Measurements from ENCODE around the gene PADI3. TPM values are rescaled to one million over a fixed set of nuclear protein-coding genes. Genes with fewer than 3 reads are reported as not detected.

PADI3 gene
- total and polyA plus RNA-seq, 2 of the 4 experiments (the other 2 are of a cell fraction), result not detected

DNA sequence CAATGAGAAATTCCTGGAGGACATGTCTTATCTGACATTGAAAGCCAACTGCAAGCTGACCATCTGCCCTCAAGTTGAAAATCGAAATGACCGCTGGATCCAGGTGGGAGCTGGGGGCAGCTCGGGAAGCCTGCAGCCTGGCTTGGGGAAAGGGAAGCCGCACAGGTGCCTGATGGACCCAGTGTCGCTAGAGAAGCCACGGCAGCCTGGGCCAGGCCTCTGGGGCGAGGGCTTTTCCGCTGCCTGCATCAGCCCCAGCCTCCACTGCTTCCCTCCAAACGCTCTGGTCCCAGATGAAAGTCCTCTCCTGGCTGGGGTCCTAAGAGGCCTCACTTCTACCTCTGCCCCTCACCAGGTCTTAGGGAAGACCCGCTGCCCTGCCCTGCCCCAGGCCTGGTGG lies 18.8 kb upstream of the PADI3 start:
- in situ Hi-C loops (cut with MboI; ENCODE audit: low sequenced_read_pairs), result loop anchor here (5.0 kb wide), 1 partner anchor 173 kb away; no protein-coding TSS in a partner anchor
- H3K79me1 ChIP-seq (ENCODE audit: low read depth in 1 of 2, low read length in 2 of 2), result no peaks in the 10 kb centered on the region
- H3K27me3 ChIP-seq (ENCODE audit: control insufficient read depth, insufficient read depth, low read length), result peaks cover under 1% of the 10 kb centered on the region; the same call in 1 of the 2 replicates
- 0 out of 2 replicates have a peak overlapping the region, but pooled peaks have one; percentile 9 for H2AK5ac ChIP-seq (ENCODE audit: low read depth, low read length)
- no peak overlapping the region for H2AK9ac ChIP-seq (replicated peaks; ENCODE audit: low read depth, low read length, poor library complexity)
- no peak overlapping the region for H3K18ac ChIP-seq (ENCODE audit: low read depth, low read length)
- H2BK20ac ChIP-seq (ENCODE audit: low read depth, low read length), result no peak overlapping the region
- DNase-seq (no peak), ATAC-seq (ENCODE audit: low read depth) (no peak)
- TF ChIP-seq NFE2L2 (IDR thresholded peaks at IDR 0.05; ENCODE audit: low read depth, low read length), result no peak
- no peak for TF ChIP-seq RAD21 (IDR thresholded peaks at IDR 0.05; ENCODE audit: low read length)
- no peak for TF ChIP-seq MAZ (IDR thresholded peaks at IDR 0.05; ENCODE audit: borderline replicate concordance, low read depth, low read length)
- no peak for TF ChIP-seq FOS (IDR thresholded peaks at IDR 0.05; ENCODE audit: low read depth, low read length)
- TF ChIP-seq POLR2A (IDR thresholded peaks at IDR 0.05; ENCODE audit: low read depth, low read length), result no peak
- intact Hi-C loops (cut with micrococcal nuclease), result no loop called here
- dilution Hi-C loops (cut with HindIII; ENCODE audit: low sequenced_read_pairs, unreplicated experiment), result no loop called here
- H3K23ac ChIP-seq (ENCODE audit: low read depth, low read length), result no peak overlapping the region
- no peak overlapping the region for H2BK15ac ChIP-seq (ENCODE audit: low read depth, low read length)
- H3K9me3 ChIP-seq (ENCODE audit: control insufficient read depth, insufficient read depth, low read length), result no peaks in the 10 kb centered on the region
- no peak overlapping the region for H2AFZ ChIP-seq (replicated peaks; ENCODE audit: low read length, poor library complexity)
- no peak overlapping the region for H4K91ac ChIP-seq (ENCODE audit: insufficient read depth, low read depth, low read length)
- no peak overlapping the region for H2BK5ac ChIP-seq (ENCODE audit: low read depth, low read length, poor library complexity, severe bottlenecking)
- no TSS peak for BruUV-seq (replicated peaks)
- no peak overlapping the region for H3K4me3 ChIP-seq (ENCODE audit: insufficient read depth, low read depth, low read length)
- peaks cover 13% of the 10 kb centered on the region for H3K4me1 ChIP-seq (ENCODE audit: control insufficient read depth, insufficient read depth, low read length)
- 97% methylated on average over 6 of the region's 10 CpGs; no CpG with 5 or more reads in 1 of the 2 experiments for WGBS, 2 experiments (ENCODE audit: extremely low coverage in 2 of 2, insufficient read length in 1 of 2)
- no peak overlapping the region; the same call in 1 of the 2 replicates for H3K14ac ChIP-seq (replicated peaks; ENCODE audit: low read depth, low read length)
- H3K9me1 ChIP-seq (ENCODE audit: insufficient read depth, low read length), result peaks cover 9% of the 10 kb centered on the region
- H2BK120ac ChIP-seq (ENCODE audit: low read depth, low read length), result no peak overlapping the region
- H3K36me3 ChIP-seq (ENCODE audit: control insufficient read depth, insufficient read depth, low read length), result no peaks in the 10 kb centered on the region
- no peak overlapping the region for H3K56ac ChIP-seq (ENCODE audit: extremely low read depth, insufficient read depth, low read length)
- no peak overlapping the region for H4K5ac ChIP-seq (ENCODE audit: low read depth, low read length)
- H3K9ac ChIP-seq (ENCODE audit: low read depth, low read length), result no peak overlapping the region
- H4K20me1 ChIP-seq (ENCODE audit: insufficient read depth, low read length), result 0 out of 2 replicates have a peak, but pooled peaks cover 3% of the 10 kb centered on the region
- H3K4me2 ChIP-seq (ENCODE audit: low read depth, low read length), result no peak overlapping the region
- ChIA-PET POLR2A (ENCODE audit: unreplicated experiment) (no interaction called here), CTCF (no interaction called here)
- H4K8ac ChIP-seq (ENCODE audit: low read depth in 2 of 2, low read length in 2 of 2), result no peak overlapping the region
- H3K4ac ChIP-seq (ENCODE audit: low read depth, low read length), result no peak overlapping the region
- H3K27ac ChIP-seq (ENCODE audit: insufficient read depth, low read length), result no peak overlapping the region
